PC-9 (cell line): ENCODE measurements around the gene ASTN2. TPM values are rescaled to one million over a fixed set of nuclear protein-coding genes. Genes with fewer than 3 reads are reported as not detected.
A peak's percentile ranks its signal among the peaks of the same experiment; 100 is the strongest.

Source experiments
- BruUV-seq: library from RNA; stranded (reverse); fragments of 400-500 nt; replicated peaks from 2 replicates; lab custom pipeline; 2021; lab: Mats Ljungman, UMichigan
- CTCF ChIA-PET: fragments of 300-600 bp; sonication (Branson Sonifier 250); formaldehyde crosslinking; loops from one replicate; lab custom pipeline; 2022; ENCODE audit warnings: antibody characterized with exemption; lab: Charles Lee
- POLR2A ChIA-PET: fragments of 300-600 bp; sonication (Branson Sonifier 250); formaldehyde crosslinking; loops from one replicate; lab custom pipeline; 2022; ENCODE audit warnings: antibody characterized with exemption; ENCODE audit not compliant: unreplicated experiment; lab: Charles Lee
- DNase-seq, 2 experiments: peaks; one replicate each; pipeline versions ENCODE4 v3.0.0 to v3.0.0-alpha.2; 2015 to 2022; ENCODE audit warnings: mixed read lengths in 1 of 2
- H2AFZ ChIP-seq: fragments of 200-600 bp; sonication (generic); 2 replicates; pipeline ENCODE4 v1.8.1; 2017; ENCODE audit warnings: antibody characterized with exemption
- H3F3A ChIP-seq: fragments of 200-600 bp; sonication (generic); 2 replicates; pipeline ENCODE4 v1.8.1; 2017; ENCODE audit warnings: antibody characterized with exemption, mild to moderate bottlenecking, low read depth; ENCODE audit not compliant: insufficient read depth
- H3K27ac ChIP-seq: fragments of 200-600 bp; sonication (generic); 2 replicates; pipeline ENCODE4 v1.6.1; 2016; ENCODE audit warnings: mixed run types
- H3K27me3 ChIP-seq: fragments of 200-600 bp; sonication (generic); 2 replicates; pipeline ENCODE4 v1.6.1; 2016; ENCODE audit warnings: low read depth, mixed run types; ENCODE audit not compliant: insufficient read depth
- H3K36me3 ChIP-seq: fragments of 200-600 bp; sonication (generic); 2 replicates; pipeline ENCODE4 v1.6.1; 2016; ENCODE audit warnings: low read depth, mixed run types
- H3K4me1 ChIP-seq: fragments of 200-600 bp; sonication (generic); replicated peaks from 2 replicates; pipeline ENCODE4 v1.6.1; 2016; ENCODE audit warnings: mixed run types; ENCODE audit not compliant: insufficient read depth
- H3K4me2 ChIP-seq: fragments of 200-600 bp; sonication (generic); 2 replicates; pipeline ENCODE4 v1.6.1; 2017; ENCODE audit warnings: mixed run types
- H3K4me3 ChIP-seq: fragments of 200-600 bp; sonication (generic); 2 replicates; pipeline ENCODE4 v1.6.1; 2016; ENCODE audit warnings: mixed run types
- H3K79me2 ChIP-seq: fragments of 200-600 bp; sonication (generic); 2 replicates; pipeline ENCODE4 v1.6.1; 2017; ENCODE audit warnings: low read depth, mixed run types
- H3K9me2 ChIP-seq: fragments of 200-600 bp; sonication (generic); 2 replicates; pipeline ENCODE4 v1.8.1; 2017; ENCODE audit warnings: mild to moderate bottlenecking; ENCODE audit not compliant: insufficient read depth
- H3K9me3 ChIP-seq: fragments of 200-600 bp; sonication (generic); 2 replicates; pipeline ENCODE4 v1.8.1; 2016; ENCODE audit warnings: low read depth; ENCODE audit not compliant: insufficient read depth
- H4K20me1 ChIP-seq: fragments of 200-600 bp; sonication (generic); 2 replicates; pipeline ENCODE4 v1.8.1; 2017; ENCODE audit not compliant: insufficient read depth
- CTCF ChIP-seq: fragments of 200-600 bp; sonication (generic); conservative IDR thresholded peaks from 2 replicates; pipeline ENCODE4 v1.6.1; 2017; ENCODE audit warnings: mixed run types, antibody characterized with exemption, mild to moderate bottlenecking, moderate library complexity
- EZH2 ChIP-seq: fragments of 200-600 bp; sonication (generic); IDR thresholded peaks from 2 replicates; pipeline ENCODE4 v1.8.0; 2017; ENCODE audit warnings: antibody characterized with exemption, low read depth
- intact Hi-C: fragments of 100-400 bp; cut with micrococcal nuclease; formaldehyde crosslinking; loops from one replicate; pipeline ENCODE4 v1.10.0; 2022; ENCODE audit not compliant: unreplicated experiment
- total RNA-seq: library from RNA; stranded (reverse); gene quantifications from 2 replicates; pipeline ENCODE4 v1.2.3, GENCODE V29; 2021

The ASTN2 gene
- total RNA-seq, 1 experiment from 2014 or later, result 6.2 TPM

- intact Hi-C loops, result loop anchor here (10.0 kb wide), 1 partner anchor 124 kb away; no protein-coding TSS in a partner anchor
- Histone ChIP-seq H3K36me3 (no peaks in the 10 kb centered on the region), H3F3A (peaks cover 12% of the 10 kb centered on the region), H3K4me1 (peaks cover 50% of the 10 kb centered on the region), H3K4me3 (no peak overlapping the region), H3K4me2 (peak overlapping the region; percentile 42), H3K9me3 (no peaks in the 10 kb centered on the region), H3K27ac (peak overlapping the region; percentile 59), H3K9me2 (no peaks in the 10 kb centered on the region), H2AFZ (no peak overlapping the region; the same call in 1 of the 2 replicates), H4K20me1 (no peaks in the 10 kb centered on the region), H3K79me2 (no peaks in the 10 kb centered on the region), H3K27me3 (no peaks in the 10 kb centered on the region)
- DNase-seq, result peak; percentile 80 to 94
- no peak for TF ChIP-seq EZH2
- no peak for TF ChIP-seq CTCF
- POLR2A ChIA-PET, result interaction anchor here (0.7 kb wide), 1 partner anchor 101 kb away, joined by 5 read pairs; no protein-coding TSS in a partner anchor
- CTCF ChIA-PET, result interaction anchor here (0.7 kb wide), 1 partner anchor 735 kb away, joined by 15 read pairs; no protein-coding TSS in a partner anchor
- no TSS peak for BruUV-seq
These were observed 865.7 kb downstream of the ASTN2 start for GRCh38 chr9:116549061-116549664.

DNA sequence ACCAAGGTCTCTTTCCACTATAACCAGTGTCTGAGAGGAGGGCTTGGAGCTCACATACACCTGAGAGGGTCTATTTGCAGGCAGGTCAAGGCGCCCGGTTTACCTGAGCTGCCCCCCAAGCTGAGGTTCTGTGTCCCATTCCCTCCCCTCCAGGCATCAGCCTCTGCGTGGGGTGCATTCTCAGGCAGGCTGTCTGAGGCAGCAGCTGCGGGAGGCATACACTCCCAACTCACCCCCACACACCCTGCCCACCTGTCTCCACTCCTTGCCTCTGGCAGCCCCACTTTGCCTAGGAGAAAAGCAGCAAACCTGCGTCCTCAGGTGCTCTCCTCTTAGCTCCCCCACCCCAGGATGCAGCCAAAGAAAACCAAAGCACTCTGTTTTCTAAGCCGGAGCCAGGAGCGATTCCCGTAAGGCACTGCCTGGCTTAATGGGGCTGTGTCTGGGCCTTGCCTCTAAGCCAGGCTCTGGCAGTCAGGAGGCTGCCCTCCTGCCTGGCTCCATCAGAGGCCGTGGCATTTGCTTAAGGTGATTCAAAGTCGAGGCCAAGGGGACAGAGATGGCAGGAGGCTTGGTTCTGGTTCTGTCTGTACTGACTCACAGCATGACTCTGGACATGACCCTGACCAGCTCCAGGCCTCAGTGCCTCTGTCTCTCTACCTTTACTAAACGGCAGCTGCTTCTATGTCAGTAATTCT is 867.0 kb downstream of the ASTN2 start:
- intact Hi-C loops, result loop anchor here (10.0 kb wide), 1 partner anchor 123 kb away; no protein-coding TSS in a partner anchor
- no TSS peak for BruUV-seq
- H3K79me2 ChIP-seq, result no peaks in the 10 kb centered on the region
- 0 out of 2 replicates have a peak overlapping the region, but pooled peaks have one; percentile 59 for H2AFZ ChIP-seq
- H3K4me1 ChIP-seq, result peaks cover 50% of the 10 kb centered on the region
- no peaks in the 10 kb centered on the region for H3K9me3 ChIP-seq
- H3F3A ChIP-seq, result peaks cover 12% of the 10 kb centered on the region
- peak overlapping the region; percentile 27; the same call in 1 of the 2 replicates for H3K27ac ChIP-seq
- no peaks in the 10 kb centered on the region for H4K20me1 ChIP-seq
- CTCF ChIA-PET, result no interaction called here
- H3K4me2 ChIP-seq, result peak overlapping the region; percentile 38; the same call in 1 of the 2 replicates
- no peak overlapping the region for H3K4me3 ChIP-seq
- TF ChIP-seq EZH2, result no peak
- no peak for TF ChIP-seq CTCF
- no peaks in the 10 kb centered on the region for H3K27me3 ChIP-seq
- H3K36me3 ChIP-seq, result no peaks in the 10 kb centered on the region
- POLR2A ChIA-PET, result no interaction called here
- H3K9me2 ChIP-seq, result no peaks in the 10 kb centered on the region
- DNase-seq, result no peak

DNA sequence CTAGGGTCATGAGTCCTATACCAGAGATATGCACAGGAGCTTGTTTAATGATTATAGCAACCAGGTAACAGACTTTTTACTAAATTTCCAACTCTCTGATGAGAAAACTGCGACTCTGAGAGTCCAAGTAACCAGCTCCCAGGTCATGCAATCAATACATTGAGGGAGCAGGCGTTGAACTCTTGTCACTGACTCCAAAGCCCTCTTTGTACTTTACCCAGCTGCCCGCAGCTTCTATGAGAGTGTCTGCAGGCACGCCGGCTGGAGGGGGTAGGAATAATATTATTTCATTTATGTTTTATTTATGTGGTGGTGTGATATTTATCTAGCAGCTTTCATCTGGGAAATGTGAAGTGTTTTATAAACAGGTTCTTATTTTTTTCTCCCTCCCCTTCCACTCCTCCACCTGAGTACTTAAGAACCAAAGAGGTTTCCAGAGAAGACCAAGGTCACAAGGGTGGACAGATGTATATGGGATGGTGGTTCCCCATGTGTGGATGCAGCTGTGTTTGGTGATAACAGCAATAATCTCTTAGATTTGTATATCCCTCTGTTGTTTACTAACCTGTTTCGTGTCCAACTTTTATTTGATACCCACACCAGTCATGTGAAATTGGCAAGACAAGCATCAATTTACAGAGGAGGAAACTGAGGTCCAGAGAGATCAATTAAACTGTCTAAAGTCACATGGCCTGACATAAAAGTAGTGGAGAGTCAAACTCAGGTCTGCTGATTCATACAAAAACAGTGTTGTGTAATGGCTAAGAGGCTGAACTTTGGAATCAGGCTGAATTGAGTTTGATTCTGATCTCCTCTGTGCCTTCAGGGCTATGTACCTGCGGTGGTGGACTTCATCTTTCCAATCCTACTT is 867.9 kb downstream of the ASTN2 start:
- peak in 1 of 2 experiments; percentile 65 for DNase-seq
- Histone ChIP-seq H3K27me3 (no peaks in the 10 kb centered on the region), H3K9me3 (no peaks in the 10 kb centered on the region), H3F3A (peaks cover 12% of the 10 kb centered on the region), H3K79me2 (no peaks in the 10 kb centered on the region), H2AFZ (0 out of 2 replicates have a peak overlapping the region, but pooled peaks have one; percentile 59), H3K36me3 (no peaks in the 10 kb centered on the region), H3K4me1 (peaks cover 50% of the 10 kb centered on the region), H3K9me2 (no peaks in the 10 kb centered on the region), H3K27ac (peak overlapping the region; percentile 27; the same call in 1 of the 2 replicates), H3K4me3 (no peak overlapping the region), H3K4me2 (peak overlapping the region; percentile 38), H4K20me1 (no peaks in the 10 kb centered on the region)
- intact Hi-C loops, result loop anchor here (10.0 kb wide), 1 partner anchor 122 kb away; no protein-coding TSS in a partner anchor
- no peak for TF ChIP-seq EZH2
- TF ChIP-seq CTCF, result no peak
- ChIA-PET CTCF (no interaction called here), POLR2A (no interaction called here)
- BruUV-seq, result no TSS peak
